ENCODE data around the gene GRAP2. TPM values are rescaled to one million over a fixed set of nuclear protein-coding genes. Genes with fewer than 3 reads are reported as not detected.

The GRAP2 gene
- total and polyA plus RNA-seq, 2 of the 13 experiments (the other 11 are each of a cell fraction or from before 2014, with no cell fraction given) = 0.15 TPM; not detected in 1

DNA sequence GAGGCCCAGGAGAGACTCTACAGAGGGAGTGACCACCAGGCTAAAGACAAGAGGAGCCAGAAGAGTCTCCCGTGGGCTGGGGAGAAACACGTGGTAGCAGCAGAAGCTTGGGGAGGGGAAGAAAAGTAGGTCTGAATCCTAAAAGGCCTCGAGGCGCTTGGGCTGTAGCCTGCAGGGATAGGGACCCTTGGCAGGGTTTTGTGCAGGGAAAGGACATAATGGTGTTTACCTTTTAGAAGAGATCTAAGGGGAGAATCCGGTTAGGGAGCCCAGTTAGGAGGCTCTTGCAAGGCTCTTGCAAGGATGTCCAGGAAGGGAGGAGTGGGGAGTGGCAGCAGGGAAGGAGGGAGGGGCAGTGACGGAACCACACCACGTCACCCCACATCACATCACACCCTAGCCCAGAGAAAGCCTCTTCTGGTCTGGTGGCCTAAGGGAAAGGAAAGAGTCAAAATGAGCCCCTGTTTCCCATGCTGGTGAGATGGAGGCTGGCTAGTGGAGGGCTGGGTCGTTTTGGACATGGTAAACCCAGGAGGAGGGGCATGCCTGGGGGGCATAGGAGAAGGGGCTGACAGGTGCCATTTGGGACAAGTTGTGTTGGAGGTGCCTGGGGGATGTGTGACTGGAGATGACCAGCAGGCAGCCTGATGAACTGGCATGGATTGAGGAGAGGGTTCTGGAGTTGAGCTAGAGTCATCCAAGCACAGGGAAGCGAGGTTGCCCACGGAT, 87.7 kb downstream of the GRAP2 start:
- Histone ChIP-seq H3K79me2 (ENCODE audit: insufficient read depth, low read length) (no peaks in the 10 kb centered on the region), H3K4me1 (ENCODE audit: insufficient read depth, low read length) (peaks cover 32% of the 10 kb centered on the region), H3K27ac (ENCODE audit: extremely low read length, insufficient read depth, low read length) (no peak overlapping the region), H3K9me3 (ENCODE audit: low read length) (no peaks in the 10 kb centered on the region), H3K36me3 (replicated peaks in 1 of 2; ENCODE audit: control insufficient read depth in 1 of 2, insufficient read depth in 2 of 2, low read length in 2 of 2) (no peaks in the 10 kb centered on the region), H4K20me1 (ENCODE audit: insufficient read depth, low read length) (no peaks in the 10 kb centered on the region), H3K4me3 (replicated peaks in 1 of 3; ENCODE audit: insufficient read depth in 1 of 3, low read depth in 2 of 3, low read length in 3 of 3) (no peak overlapping the region), H2AFZ (ENCODE audit: low read length) (no peak overlapping the region), H3K9ac (ENCODE audit: insufficient read depth, low read depth, low read length) (no peak overlapping the region), H3K27me3 (ENCODE audit: control insufficient read depth in 1 of 2, insufficient read depth in 2 of 2, low read length in 2 of 2) (peaks cover 2 to 25% of the 10 kb centered on the region in 2 experiments; a peak in 3 of 5 replicates), H3K4me2 (ENCODE audit: low read depth, low read length) (no peak overlapping the region)
- intact Hi-C loops (cut with micrococcal nuclease; ENCODE audit: unreplicated experiment) = no loop called here
- 32% methylated on average over 10 of the region's 10 CpGs for WGBS (ENCODE audit: low lambda C conversion rate)
- TF ChIP-seq CREB1 (IDR thresholded peaks at IDR 0.05) (0 out of 2 replicates have a peak, but pooled peaks have one; percentile 18), CREB1 (CRISPR knock-in tag; IDR thresholded peaks at IDR 0.05) (no peak), ZFP1 (CRISPR knock-in tag; IDR thresholded peaks at IDR 0.05) (no peak)
- no TSS peak for BruUV-seq (replicated peaks)
- ATAC-seq = no peak
- ChIA-PET POLR2A (no interaction called here), CTCF (ENCODE audit: low intra/inter-chr PET ratio, low total read pairs) (no interaction called here)
- FAIRE-seq = no peak
- in situ Hi-C loops (cut with HindIII; ENCODE audit: extremely low pct_ligation_motif_present, low pct_unique_long_range_greater_than_20kb) = no loop called here
- no peak for DNase-seq (ENCODE audit: low spot score)

DNA sequence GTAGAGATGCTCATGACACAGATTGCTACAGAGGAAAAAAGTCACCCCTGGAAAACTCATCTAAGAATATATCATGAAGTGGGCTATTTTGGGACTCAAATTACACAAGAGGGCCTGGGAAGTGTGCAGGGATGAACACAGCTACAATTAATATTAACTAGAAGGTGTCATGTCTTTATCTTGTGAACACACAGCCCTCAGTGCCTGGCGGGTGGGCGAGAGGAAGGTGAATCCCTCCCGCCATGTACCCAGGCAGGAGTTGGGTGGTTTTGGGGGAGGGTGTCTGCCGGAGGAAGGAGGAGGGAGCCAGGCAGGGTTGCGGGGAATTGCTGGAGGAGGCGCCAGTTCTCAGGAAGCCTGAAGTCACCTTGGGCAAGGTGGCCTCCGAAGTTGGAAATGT, 88.7 kb downstream of the GRAP2 start:
- no peak overlapping the region for H3K9ac ChIP-seq (ENCODE audit: insufficient read depth, low read depth, low read length)
- H4K20me1 ChIP-seq (ENCODE audit: insufficient read depth, low read length) = no peaks in the 10 kb centered on the region
- 63% methylated on average over 7 of the region's 7 CpGs for WGBS (ENCODE audit: low lambda C conversion rate)
- in situ Hi-C loops (cut with HindIII; ENCODE audit: extremely low pct_ligation_motif_present, low pct_unique_long_range_greater_than_20kb) = no loop called here
- no peaks in the 10 kb centered on the region for H3K36me3 ChIP-seq (replicated peaks in 1 of 2; ENCODE audit: control insufficient read depth in 1 of 2, insufficient read depth in 2 of 2, low read length in 2 of 2)
- BruUV-seq (replicated peaks) = no TSS peak
- no peak overlapping the region for H3K27ac ChIP-seq (ENCODE audit: extremely low read length, insufficient read depth, low read length)
- H3K4me1 ChIP-seq (ENCODE audit: insufficient read depth, low read length) = peaks cover 32% of the 10 kb centered on the region
- DNase-seq (ENCODE audit: low spot score) (no peak), FAIRE-seq (no peak), ATAC-seq (no peak)
- ChIA-PET POLR2A (no interaction called here), CTCF (ENCODE audit: low intra/inter-chr PET ratio, low total read pairs) (no interaction called here)
- H3K9me3 ChIP-seq (ENCODE audit: low read length) = no peaks in the 10 kb centered on the region
- no peaks in the 10 kb centered on the region for H3K79me2 ChIP-seq (ENCODE audit: insufficient read depth, low read length)
- no peak overlapping the region for H2AFZ ChIP-seq (ENCODE audit: low read length)
- H3K27me3 ChIP-seq (ENCODE audit: control insufficient read depth in 1 of 2, insufficient read depth in 2 of 2, low read length in 2 of 2) = peaks cover 2 to 25% of the 10 kb centered on the region in 2 experiments; a peak in 3 of 5 replicates
- H3K4me2 ChIP-seq (ENCODE audit: low read depth, low read length) = no peak overlapping the region
- intact Hi-C loops (cut with micrococcal nuclease; ENCODE audit: unreplicated experiment) = no loop called here
- H3K4me3 ChIP-seq (replicated peaks in 1 of 3; ENCODE audit: insufficient read depth in 1 of 3, low read depth in 2 of 3, low read length in 3 of 3) = no peak overlapping the region
- TF ChIP-seq SMAD9 (CRISPR knock-in tag; IDR thresholded peaks at IDR 0.05) = no peak
- TF ChIP-seq, protein P1, sequence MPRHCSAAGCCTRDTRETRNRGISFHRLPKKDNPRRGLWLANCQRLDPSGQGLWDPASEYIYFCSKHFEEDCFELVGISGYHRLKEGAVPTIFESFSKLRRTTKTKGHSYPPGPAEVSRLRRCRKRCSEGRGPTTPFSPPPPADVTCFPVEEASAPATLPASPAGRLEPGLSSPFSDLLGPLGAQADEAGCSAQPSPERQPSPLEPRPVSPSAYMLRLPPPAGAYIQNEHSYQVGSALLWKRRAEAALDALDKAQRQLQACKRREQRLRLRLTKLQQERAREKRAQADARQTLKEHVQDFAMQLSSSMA (CRISPR knock-in tag; IDR thresholded peaks at IDR 0.05) = no peak
- no peak for TF ChIP-seq ZNF670 (CRISPR knock-in tag; IDR thresholded peaks at IDR 0.05; ENCODE audit: borderline replicate concordance)
- TF ChIP-seq, protein P2, sequence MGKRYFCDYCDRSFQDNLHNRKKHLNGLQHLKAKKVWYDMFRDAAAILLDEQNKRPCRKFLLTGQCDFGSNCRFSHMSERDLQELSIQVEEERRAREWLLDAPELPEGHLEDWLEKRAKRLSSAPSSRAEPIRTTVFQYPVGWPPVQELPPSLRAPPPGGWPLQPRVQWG (CRISPR knock-in tag; IDR thresholded peaks at IDR 0.05; ENCODE audit: borderline replicate concordance, low read depth) = no peak
- TF ChIP-seq KDM5A (IDR thresholded peaks at IDR 0.05; ENCODE audit: borderline replicate concordance, low read length) = no peak
- TF ChIP-seq YY1 (IDR thresholded peaks at IDR 0.05; ENCODE audit: insufficient read depth, insufficient replicate concordance, low read depth, low read length) = no peak
- TF ChIP-seq FOXJ3 (CRISPR knock-in tag; IDR thresholded peaks at IDR 0.05; ENCODE audit: borderline replicate concordance) = no peak
- TF ChIP-seq XRCC5 (optimal IDR thresholded peaks at IDR 0.05; ENCODE audit: low read length) = no peak
- TF ChIP-seq NCOA5 (CRISPR knock-in tag; IDR thresholded peaks at IDR 0.05) = no peak
- TF ChIP-seq ZNF329 (CRISPR knock-in tag; IDR thresholded peaks at IDR 0.05; ENCODE audit: low read depth) = no peak
- TF ChIP-seq SCMH1 (CRISPR knock-in tag; IDR thresholded peaks at IDR 0.05; ENCODE audit: borderline replicate concordance) = no peak
- TF ChIP-seq, protein P3, sequence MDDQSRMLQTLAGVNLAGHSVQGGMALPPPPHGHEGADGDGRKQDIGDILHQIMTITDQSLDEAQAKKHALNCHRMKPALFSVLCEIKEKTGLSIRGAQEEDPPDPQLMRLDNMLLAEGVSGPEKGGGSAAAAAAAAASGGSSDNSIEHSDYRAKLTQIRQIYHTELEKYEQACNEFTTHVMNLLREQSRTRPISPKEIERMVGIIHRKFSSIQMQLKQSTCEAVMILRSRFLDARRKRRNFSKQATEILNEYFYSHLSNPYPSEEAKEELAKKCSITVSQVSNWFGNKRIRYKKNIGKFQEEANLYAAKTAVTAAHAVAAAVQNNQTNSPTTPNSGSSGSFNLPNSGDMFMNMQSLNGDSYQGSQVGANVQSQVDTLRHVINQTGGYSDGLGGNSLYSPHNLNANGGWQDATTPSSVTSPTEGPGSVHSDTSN (CRISPR knock-in tag; IDR thresholded peaks at IDR 0.05; ENCODE audit: borderline replicate concordance) = no peak
- TF ChIP-seq ZFP1 (CRISPR knock-in tag; IDR thresholded peaks at IDR 0.05) = no peak

Data from HepG2 (cell line).